ENCODE results near the gene ATP5PD. TPM values are rescaled to one million over a fixed set of nuclear protein-coding genes. Genes with fewer than 3 reads are reported as not detected.

Gene ATP5PD
- total RNA-seq (2022; extraction: Qiagen RNA extraction; ENCODE audit: low read depth) = 479 to 548 TPM (median 503 TPM) in 5 replicates

DNA sequence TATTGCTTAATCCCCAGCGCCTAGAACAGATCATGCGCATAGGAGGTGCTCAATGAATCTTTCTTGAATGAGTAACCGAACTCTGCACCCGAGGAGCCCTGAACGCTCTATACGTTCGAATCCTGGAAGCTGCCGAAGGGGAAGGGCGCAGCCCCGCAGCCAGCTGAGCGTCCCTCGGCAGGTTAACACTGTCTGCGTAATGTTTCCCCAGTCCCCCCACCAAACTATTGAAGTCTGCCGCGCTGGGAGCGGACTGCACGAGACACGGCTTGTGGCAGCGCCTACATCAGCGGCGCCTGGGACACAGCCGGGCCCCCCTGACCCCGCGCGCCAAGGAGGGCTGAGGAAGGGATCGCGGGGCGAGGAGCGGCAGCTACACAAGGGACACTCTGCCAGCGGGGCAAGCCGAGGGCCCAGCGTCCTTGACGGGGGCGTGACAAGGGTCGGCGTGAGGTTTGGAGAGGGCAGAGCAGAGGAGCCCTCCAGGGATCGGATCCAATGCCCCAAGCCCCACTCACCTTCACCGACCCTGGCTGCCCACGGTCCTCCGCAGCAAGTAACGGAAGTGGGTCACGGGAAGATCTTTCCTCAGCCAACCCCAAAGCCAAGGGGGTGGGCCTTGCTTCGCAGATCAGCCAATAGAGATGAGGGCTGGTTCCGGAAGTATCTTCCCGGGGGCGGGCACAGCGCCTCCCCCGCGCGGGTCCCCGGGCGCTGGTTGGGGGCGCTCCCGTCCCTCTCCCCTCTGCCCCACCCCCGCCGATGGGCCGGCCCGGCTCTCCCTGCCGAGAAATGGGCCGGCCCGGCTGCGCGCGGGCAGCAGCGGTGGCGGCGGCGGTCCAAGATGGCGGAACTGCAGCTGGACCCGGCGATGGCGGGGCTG, at the start of gene ATP5PD, which contains the start of gene KCTD2:
TSS of gene ATP5PD (minus strand) at position 563 of the 883 bp plus-strand sequence. CDS start 4,319 bp downstream, outside the sequence.
TSS of gene KCTD2 (plus strand) at position 819 of the 883 bp plus-strand sequence. CDS start at position 845, 26 bp downstream.

DNA sequence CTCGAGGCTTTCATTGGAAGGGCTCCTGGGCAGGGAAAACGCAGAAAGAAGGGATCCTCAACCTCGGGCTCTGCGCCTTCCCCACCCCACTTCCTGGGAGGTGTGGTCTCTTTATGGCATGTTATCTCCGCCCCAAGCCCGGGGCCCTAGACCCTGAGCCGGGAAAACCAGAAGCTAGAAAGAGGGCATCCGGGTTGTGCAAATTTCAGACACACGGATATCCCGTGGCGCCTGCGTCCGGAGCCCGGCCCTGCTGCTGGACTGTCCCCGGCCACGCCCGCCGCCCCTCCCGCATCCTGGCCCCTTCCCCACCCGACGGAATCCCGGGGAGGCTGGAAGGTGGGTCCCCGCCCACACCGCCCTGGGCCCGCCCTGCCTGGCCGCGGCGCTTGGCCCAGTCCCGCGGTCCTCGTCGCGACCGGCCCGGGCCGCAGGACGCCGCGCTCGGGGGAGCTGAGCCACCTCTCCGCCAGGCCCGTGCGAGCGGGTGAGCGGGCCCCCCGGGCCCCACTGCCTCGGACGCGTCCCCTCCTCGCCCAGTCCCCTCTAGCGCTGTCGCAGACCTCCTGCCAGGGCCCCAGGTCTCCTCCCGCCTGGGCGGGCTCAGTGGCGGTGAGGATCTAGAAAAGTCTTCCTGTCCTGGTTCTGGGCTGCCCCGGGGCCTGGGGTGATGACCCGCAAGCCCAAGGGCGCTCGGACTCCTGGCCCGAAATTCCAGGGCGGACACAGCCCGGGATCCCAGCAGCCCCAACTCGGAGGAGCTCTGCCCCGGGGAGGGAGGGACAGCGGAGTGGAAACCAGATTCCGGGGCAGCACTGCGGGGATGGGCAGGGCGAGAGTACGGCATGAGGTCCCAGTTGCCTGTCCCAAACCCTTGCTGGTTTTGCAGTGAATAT, 41.0 kb upstream of the ATP5PD start, which contains the start of gene SLC16A5:
TSS of gene SLC16A5 (plus strand) at position 397 of the 896 bp plus-strand sequence. CDS start 5,683 bp downstream, outside the sequence.

DNA sequence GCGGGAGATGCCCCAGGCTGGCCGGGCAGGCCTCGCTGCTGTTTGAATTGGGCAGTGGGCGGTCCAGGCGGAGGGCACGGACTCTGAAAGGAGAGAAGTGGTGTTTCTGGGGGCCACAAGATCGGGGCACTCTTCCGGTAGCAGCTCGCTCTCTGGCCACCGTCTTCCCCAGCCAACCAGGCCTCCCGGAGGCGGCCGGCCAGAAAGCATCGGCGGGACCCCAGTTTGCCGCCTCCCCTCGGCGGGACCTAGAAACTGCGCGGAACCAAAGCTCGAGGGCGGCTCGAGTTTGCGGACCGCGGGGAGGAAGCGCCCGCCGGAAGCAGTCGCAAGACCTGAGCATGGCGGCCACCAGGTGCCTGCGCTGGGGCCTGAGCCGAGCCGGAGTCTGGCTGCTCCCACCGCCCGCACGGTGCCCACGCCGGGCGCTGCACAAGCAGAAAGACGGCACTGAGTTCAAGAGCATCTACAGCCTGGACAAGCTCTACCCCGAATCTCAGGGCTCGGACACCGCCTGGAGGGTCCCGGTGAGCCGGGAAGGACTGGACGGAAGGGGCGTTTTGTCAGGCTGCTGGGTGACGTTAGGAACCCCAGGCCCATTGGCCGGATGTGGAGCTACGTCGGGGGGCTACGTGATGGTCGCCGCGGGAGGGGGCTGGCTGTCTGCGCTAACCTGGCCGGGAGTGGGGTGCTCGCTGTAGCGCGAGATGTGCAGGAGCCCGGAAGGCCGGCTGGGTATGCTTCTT, 34.2 kb downstream of the ATP5PD start, which contains the start of gene MRPL58:
TSS of gene MRPL58 (plus strand) at position 325 of the 746 bp plus-strand sequence. CDS start at position 342, 17 bp downstream.

Other genes with a start within 250 kb of the ATP5PD start
- gene GRIN2C, start 187.1 kb downstream of the ATP5PD start, total RNA-seq (2022; extraction: Qiagen RNA extraction; ENCODE audit: low read depth) = 0.22 to 0.71 TPM (median 0.25 TPM) in 5 replicates
- gene FDXR, start 174.0 kb downstream of the ATP5PD start, total RNA-seq (2022; extraction: Qiagen RNA extraction; ENCODE audit: low read depth) = 47.7 to 70.8 TPM (median 64.3 TPM) in 5 replicates
- gene FADS6, start 153.3 kb downstream of the ATP5PD start, total RNA-seq (2022; extraction: Qiagen RNA extraction; ENCODE audit: low read depth) = not detected in 5 replicates
- 0.02 to 0.12 TPM (median 0.08 TPM) in 4 of 5 replicates, not detected in the other for gene USH1G, start 123.7 kb downstream of the ATP5PD start, total RNA-seq (2022; extraction: Qiagen RNA extraction; ENCODE audit: low read depth)
- 0.06 to 0.17 TPM (median 0.08 TPM) in 4 of 5 replicates, not detected in the other for gene OTOP2, start 122.7 kb downstream of the ATP5PD start, total RNA-seq (2022; extraction: Qiagen RNA extraction; ENCODE audit: low read depth)
- not detected in 5 replicates for gene OTOP3, start 111.1 kb downstream of the ATP5PD start, total RNA-seq (2022; extraction: Qiagen RNA extraction; ENCODE audit: low read depth)
- gene HID1, start 74.2 kb downstream of the ATP5PD start, total RNA-seq (2022; extraction: Qiagen RNA extraction; ENCODE audit: low read depth) = 6.6 to 8.5 TPM (median 7.2 TPM) in 5 replicates
- gene CDR2L, start 59.3 kb downstream of the ATP5PD start, total RNA-seq (2022; extraction: Qiagen RNA extraction; ENCODE audit: low read depth) = 33.1 to 46.8 TPM (median 45.6 TPM) in 5 replicates
- gene MRPL58, start 34.3 kb downstream of the ATP5PD start, total RNA-seq (2022; extraction: Qiagen RNA extraction; ENCODE audit: low read depth) = 77.1 to 83.4 TPM (median 81.1 TPM) in 5 replicates
- gene KCTD2, start 256 bp upstream of the ATP5PD start, total RNA-seq (2022; extraction: Qiagen RNA extraction; ENCODE audit: low read depth) = 27.8 to 28.7 TPM (median 27.9 TPM) in 5 replicates
- gene SLC16A5, start 41.0 kb upstream of the ATP5PD start, total RNA-seq (2022; extraction: Qiagen RNA extraction; ENCODE audit: low read depth) = 20.6 to 29.3 TPM (median 26.9 TPM) in 5 replicates
- gene ARMC7, start 63.0 kb upstream of the ATP5PD start, total RNA-seq (2022; extraction: Qiagen RNA extraction; ENCODE audit: low read depth) = 17.8 to 22.6 TPM (median 18.7 TPM) in 5 replicates
- gene NT5C, start 84.8 kb upstream of the ATP5PD start, total RNA-seq (2022; extraction: Qiagen RNA extraction; ENCODE audit: low read depth) = 87.9 to 130 TPM (median 123 TPM) in 5 replicates
- 746 to 889 TPM (median 834 TPM) in 5 replicates for gene JPT1, start 107.5 kb upstream of the ATP5PD start, total RNA-seq (2022; extraction: Qiagen RNA extraction; ENCODE audit: low read depth)
- gene SUMO2, start 136.0 kb upstream of the ATP5PD start, total RNA-seq (2022; extraction: Qiagen RNA extraction; ENCODE audit: low read depth) = 351 to 397 TPM (median 381 TPM) in 5 replicates
- 97.9 to 115 TPM (median 108 TPM) in 5 replicates for gene NUP85, start 158.7 kb upstream of the ATP5PD start, total RNA-seq (2022; extraction: Qiagen RNA extraction; ENCODE audit: low read depth)
- gene GGA3, start 214.6 kb upstream of the ATP5PD start, total RNA-seq (2022; extraction: Qiagen RNA extraction; ENCODE audit: low read depth) = 25.0 to 33.0 TPM (median 28.9 TPM) in 5 replicates
- gene MRPS7, start 214.9 kb upstream of the ATP5PD start, total RNA-seq (2022; extraction: Qiagen RNA extraction; ENCODE audit: low read depth) = 146 to 185 TPM (median 183 TPM) in 5 replicates
- 30.1 to 36.9 TPM (median 36.0 TPM) in 5 replicates for gene MIF4GD, start 224.3 kb upstream of the ATP5PD start, total RNA-seq (2022; extraction: Qiagen RNA extraction; ENCODE audit: low read depth)
- 17.6 to 24.7 TPM (median 22.9 TPM) in 5 replicates for gene SLC25A19, start 242.5 kb upstream of the ATP5PD start, total RNA-seq (2022; extraction: Qiagen RNA extraction; ENCODE audit: low read depth)

All from A549 treated with CpdA at 1 μM for 4 hours (cell line).